Muscle of back (tissue), 11 donors: ENCODE data around the gene PHETA1. TPM values are rescaled to one million over a fixed set of nuclear protein-coding genes. Genes with fewer than 3 reads are reported as not detected.
A peak's percentile ranks its signal among the peaks of the same experiment; 100 is the strongest.
"Not testable (repeated sequence)": the region's sequence is repeated elsewhere in the genome, so short reads cannot be mapped to it uniquely, and the experiment has no call there.

Experiments
- DNase-seq, 3 donors: peaks; one replicate each; pipeline versions ENCODE4 v3.0.0 to v3.0.0-alpha.2; 2013
- polyA plus RNA-seq, 10 donors: library from polyadenylated mRNA; unstranded; fragments of 120-200 nt; gene quantifications; one replicate each; pipeline ENCODE4 v1.2.1, GENCODE V29; 2013; ENCODE audit not compliant: insufficient read length in 10 of 10

Gene PHETA1
- polyA plus RNA-seq, 10 donors = 5.1 to 9.1 (median 7.7) TPM

DNA sequence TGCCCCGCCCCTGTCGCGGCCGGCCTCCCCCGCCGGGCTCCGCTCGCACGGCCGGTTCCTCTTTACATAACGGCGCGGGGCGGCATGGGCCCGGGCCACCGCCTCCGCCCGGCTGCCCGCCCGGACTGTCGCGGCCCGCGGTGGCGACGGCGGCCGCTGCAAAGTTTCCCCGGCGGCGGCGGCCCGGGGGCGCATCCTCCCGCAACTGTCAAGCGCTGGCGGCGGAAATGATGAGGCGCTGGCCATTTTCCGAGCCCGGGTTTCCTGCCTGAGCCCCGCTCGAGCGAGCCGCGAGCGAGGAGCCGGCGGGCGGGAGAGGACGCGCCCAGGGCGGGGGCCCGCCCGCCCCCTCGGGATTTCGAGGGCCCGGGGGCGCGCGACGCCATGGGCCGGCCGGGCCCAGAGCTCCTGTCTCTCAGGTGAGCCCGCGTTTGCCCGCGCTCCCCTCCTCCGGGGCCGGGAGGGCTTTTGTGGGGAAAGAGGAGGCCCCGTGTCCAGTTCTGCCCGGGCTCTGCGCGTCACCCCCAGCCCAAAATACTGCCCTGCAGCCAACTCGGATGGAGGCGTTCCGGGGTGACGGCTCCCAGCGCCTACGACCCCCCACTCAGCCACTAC is 37.1 kb upstream of the PHETA1 start, which contains the start of gene SH2B3:
TSS of gene SH2B3 (plus strand) at position 65 of the 615 bp plus-strand sequence. CDS start 12,223 bp downstream, outside the sequence.
- DNase-seq = peak in 2 of 3 donors; percentile 71 to 82

DNA sequence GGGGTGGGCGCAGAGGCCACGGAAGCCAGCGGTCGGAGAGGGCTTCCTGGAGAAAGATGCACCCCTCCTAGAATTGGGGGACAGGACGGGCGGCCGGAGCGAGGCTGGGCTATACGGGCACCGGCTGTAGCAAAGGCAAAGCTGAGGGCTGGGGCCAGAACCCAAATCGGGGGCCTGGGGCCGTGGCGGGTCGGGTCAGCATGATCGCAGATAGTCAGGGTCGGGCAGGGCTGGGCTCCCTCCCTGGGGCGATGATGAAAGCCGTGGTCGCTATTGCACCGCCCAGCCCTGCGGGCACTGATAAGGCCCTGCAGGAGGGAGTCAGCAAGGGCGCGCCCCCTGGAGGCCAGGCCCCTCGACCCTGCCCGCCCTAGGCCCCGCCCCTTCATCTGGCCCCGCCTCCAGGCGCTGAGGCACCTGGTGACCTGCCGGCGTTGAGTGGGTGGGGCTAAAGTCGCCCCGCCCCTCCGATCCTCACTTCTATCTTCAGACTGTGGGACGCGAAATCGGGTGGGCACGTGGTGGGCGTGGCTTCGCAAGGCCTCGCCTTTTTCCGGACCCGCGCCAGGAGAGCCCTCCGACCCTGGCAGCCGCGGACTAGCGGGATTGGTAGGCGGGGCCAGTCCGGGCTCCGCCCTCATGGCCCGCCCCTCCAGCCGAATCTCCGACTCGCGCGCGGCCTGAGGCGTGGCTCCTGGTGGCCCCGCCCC is 36.4 kb upstream of the PHETA1 start:
- DNase-seq = peak; percentile 89 to 94 (median 89)

DNA sequence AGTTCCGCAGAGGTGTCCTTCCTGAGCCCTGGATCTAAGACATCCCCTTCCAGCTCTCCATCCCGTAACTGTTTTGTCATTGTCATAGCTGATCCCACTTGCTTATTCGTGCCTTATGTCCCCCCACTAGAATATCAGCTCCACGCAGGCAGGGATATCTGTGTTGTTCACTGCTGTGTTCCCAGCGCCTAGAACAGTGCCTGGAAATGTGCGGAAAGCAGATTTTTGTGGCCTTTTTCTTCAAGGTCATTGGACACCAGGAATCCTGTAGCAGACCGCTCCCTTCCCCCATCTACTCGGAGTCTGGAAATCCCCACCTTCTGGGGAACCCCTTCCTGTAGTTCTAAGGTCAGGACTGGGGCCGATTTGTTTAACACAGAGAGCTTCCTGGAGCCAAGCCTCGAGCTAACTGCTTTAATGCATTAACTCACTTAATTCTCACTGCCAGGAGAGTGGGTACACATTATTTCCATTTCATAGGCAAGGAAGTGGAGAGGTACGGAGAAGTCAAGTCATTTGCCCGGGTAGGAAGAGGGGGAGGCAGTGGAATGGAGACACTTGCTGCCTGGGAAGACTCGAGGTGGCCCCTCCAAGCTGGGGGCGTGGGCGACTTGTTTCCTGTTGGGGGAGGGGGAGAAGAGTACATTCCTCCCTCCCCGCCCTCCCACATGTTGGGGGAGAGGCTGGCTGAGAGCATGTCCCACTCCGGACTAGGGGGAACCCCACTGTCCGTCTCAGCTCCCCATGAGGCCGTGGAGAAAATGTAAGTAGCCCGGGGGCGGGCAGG is 35.7 kb upstream of the PHETA1 start:
- peak in 1 of 3 donors; percentile 68 for DNase-seq

DNA sequence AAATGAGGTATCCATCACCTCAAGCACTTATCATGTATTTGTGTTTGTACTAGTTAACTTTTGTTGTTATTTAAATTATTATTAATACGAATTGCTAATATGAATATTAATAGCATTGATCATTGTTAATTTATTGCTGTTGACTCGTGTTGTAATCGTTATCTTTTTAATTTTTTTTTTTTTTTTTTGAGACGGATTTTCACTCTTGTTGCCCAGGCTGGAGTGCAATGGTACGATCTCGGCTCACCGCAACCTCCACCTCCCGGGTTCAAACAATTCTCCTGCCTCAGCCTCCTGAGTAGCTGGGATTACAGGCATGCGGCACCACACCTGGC is 33.6 kb upstream of the PHETA1 start:
- DNase-seq = not testable (repeated sequence)

DNA sequence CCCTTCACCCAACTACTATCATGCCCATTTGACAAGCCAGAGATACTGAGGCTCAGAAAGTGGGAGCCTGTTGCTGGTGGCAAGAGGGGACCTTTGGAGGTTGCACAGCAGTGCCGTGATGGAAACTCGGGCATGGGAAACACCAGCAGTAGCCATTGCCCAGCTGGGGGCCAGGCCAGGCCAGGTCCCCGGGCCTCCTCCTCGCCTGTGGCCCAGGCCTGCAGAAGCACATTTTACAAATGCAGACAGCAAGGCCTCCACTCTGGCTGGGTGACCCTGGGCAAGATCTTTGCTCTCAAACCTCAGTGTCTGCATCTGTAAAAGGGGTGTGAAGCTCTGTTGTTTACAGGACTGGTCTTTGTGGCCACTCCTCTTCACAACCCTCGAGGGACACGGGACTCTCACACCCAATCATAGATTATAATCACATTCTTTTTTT is 32.3 kb upstream of the PHETA1 start:
- no peak for DNase-seq

DNA sequence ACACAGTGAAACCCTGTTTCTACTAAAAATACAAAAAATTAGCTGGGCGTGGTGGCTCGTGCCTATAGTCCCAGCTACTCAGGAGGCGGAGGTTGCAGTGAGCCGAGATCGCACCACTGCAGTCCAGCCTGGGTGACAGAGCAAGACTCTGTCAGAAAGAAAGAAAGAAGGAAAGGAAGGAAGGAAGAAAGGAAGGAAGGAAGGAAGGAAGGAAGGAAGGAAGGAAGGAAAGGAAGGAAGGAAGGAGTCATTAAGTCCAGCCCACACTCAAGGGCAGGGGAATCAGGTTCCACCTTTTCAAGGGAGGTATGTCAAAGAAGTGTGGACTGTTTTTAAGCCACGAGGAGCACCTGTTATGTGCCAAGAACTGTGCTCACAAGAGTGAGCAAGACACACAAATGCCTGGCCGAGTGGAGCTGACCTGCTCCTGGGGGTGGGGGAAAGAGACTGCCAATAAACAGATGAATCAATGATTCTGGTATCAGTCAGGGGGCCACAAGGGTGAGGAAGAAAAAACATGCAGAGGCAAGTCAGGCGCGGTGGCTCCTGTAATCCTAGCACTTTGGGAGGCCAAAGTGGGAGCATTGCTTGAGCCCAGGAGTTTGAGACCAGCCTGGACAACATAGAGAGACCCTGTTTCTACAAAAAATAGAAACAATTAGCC is 31.0 kb upstream of the PHETA1 start:
- not testable (repeated sequence) for DNase-seq

DNA sequence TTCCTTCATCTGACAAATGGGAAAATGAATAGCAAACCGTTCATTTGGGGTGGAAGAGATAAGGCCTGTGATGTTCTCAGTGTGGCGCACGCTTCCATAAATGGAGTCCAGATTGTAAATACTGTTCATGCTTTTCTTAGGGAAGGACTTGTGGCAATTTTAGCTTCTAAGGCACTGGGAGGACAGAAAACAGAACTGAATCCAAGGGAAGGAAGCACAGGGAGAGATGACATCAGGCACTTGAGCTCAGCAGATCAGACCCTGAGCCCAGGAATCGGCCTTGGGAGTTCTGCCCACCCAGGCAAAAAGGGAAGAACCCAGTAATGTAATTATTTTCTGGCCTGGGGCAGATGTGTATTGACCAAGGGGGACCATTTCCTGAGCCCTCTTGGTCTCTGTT is 29.6 kb upstream of the PHETA1 start:
- DNase-seq = peak in 1 of 3 donors; percentile 46

DNA sequence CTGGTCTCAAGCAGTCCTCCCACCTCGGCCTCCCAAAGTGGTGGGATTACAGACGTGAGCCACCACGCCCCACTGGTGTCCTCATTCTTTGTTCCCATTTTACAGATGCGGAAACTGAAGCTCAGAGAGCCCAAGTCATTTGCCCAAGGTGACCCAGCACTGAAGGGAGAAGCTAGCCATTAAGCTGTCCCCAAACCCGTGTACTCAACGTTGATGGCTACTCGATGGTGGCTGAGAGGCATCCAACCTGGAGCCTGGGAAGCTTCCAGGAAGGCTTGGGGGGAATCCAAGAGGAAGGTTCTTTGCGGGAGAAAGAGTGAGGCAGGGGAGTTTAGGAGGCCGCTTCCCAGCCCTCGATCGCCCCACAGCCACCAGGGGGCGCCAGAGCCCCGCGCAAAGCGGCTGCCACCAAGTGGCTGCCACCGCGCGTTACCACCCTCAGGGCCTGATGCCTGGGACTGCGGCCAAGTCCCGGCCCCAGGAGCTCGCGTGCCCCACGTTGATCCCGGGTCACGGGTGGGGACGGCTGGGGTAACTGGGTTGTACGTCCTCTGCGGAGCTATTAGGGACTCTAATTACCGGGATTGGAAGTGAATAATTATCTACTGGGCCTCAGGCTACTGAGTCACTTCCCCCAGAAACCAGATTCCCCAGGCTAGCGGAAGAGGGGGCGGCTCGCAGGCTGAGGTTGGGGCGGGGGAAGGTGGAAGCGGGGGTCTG is 28.0 kb upstream of the PHETA1 start:
- peak; percentile 66 to 92 (median 83) for DNase-seq

DNA sequence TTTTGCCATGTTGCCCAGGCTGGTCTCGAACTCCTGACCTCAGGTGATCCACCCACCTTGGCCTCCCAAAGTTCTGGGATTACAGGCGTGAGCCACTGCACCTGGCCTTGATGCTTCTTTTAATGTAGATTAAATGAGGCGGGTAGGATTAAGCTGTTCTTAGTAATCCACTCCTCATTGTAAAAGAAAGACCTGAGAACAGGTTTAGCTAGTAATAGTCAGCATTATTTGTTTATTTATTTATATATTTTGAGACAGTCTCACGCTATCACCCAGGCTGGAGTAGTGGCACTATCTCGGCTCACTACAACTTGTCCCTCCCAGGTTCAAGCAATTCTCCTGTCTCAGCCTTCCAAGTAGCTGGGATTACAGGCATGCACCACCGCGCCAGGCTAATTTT is 27.4 kb upstream of the PHETA1 start:
- not testable (repeated sequence) for DNase-seq

DNA sequence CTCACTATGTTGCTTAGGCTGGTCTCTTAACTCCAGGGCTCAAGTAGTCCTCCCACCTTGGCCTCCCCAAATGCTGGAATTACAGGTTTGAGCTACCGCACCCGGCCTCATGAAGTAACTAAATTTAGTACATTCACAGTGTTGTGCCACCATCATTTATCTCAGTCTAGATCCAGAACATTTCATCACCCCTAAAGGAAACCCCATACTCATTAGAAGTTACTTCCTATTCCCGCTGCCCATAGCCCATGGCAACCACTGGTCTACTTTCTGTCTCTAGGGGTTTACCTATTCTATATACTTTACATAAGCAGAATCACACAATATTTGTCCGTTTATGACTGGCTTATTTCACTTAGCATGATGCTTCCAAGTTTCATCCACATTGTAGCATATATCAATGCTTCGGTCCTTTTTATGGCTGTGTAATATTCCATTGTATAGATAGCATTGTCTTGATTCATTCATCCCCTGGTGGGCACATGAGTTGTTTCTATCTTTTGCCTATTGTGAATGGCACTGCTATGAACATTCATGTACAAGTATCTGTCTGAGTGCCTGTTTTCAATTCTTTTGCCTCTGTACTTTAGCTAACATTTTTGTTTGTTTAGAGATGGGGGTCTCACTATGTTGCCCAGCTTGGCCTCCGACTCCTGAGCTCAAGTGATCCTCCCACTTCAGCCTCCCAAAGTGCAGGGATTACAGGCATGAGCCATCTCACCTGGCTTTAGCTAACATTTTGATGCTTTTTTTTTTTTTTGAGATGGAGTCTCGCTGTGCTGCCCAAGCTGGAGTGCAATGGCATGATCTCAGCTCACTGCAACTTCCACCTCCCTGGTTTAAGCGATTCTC is 26.7 kb upstream of the PHETA1 start:
- no peak for DNase-seq

DNA sequence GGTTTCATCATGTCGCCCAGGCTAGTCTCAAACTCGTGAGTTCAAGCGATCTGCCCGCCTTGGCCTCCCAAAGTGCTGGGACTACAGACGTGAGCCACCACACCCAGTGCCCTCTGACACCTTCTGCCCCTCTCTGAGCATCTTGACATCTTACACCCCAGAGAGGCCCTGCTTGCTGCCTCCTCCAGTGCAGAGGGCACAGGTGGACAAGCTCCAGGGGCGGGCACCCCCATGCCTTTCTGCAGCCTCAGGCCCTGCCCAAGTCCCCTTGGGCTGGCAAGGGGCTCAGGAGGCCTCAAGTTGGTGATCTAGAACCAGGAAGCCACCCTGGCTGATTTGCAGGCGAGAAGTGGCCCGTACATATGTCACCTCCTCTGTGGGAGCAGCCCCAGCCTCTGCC is 25.6 kb upstream of the PHETA1 start:
- DNase-seq = no peak

DNA sequence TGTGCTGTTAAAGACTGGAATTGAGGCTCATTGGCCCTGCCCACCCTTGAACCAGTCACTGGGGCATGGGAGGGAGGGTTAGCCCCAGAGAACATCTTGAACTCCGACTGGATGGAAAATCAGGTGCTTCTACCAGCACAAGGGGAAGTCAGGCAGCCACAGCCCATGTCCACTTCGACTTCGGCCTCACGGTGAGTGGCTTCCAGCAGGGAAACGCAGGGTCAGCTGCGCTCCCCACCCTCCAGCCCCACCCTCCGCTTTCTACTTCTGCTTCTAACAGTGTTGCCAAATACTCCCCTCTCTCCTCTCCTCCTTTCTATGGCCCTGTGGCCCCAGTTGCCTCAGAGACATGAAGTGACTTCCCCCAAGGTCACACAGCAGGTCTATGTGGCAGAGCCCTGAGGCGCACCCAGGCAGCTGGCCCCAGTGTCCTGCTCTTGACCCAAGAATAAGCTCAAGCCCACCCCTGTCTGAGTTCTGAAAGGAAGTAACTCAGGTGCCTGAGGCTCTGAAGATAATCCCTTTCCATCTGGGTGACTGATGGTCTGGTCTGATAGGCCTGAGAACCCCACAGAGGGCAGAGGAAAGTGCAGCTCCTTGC is 24.9 kb upstream of the PHETA1 start:
- peak in 1 of 3 donors; percentile 21 for DNase-seq

DNA sequence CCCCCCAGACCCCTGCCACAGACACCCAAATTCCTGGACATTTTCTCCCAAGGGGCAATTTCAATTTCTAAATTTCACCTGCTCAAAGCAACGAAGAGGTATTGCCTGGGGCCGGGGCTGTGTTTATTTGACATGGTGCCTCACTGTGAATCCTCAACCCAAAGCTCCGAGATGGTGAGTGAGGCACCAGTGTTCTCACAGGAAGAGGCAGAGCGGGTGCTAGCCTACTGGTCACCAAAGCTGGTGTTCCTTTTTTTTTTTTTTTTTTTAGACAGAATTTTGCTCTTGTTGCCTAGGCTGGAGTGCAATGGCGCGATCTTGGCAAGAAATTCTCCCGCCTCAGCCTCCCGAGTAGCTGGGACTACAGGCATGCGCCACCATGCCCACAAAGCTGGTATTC is 22.0 kb upstream of the PHETA1 start:
- no peak for DNase-seq

DNA sequence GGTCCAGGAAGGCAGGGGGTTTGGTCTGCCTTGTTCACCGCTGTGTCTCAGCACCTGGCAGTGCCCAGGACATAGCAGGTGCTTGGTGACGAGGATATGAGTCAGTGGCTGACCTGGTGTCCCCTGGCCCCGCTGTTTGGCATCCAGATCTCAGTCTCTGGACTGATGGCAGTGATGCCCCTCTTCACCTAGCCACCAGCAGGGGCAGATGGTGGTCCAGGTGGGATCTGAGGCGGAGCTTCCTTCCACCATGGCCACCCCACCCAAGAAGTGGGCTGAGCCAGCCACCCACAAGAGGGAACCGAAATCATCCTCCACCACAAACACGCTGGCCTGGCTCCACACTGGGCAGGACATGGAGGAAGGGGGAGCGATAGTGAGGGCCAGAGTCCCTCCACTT is 20.7 kb upstream of the PHETA1 start:
- DNase-seq = no peak

DNA sequence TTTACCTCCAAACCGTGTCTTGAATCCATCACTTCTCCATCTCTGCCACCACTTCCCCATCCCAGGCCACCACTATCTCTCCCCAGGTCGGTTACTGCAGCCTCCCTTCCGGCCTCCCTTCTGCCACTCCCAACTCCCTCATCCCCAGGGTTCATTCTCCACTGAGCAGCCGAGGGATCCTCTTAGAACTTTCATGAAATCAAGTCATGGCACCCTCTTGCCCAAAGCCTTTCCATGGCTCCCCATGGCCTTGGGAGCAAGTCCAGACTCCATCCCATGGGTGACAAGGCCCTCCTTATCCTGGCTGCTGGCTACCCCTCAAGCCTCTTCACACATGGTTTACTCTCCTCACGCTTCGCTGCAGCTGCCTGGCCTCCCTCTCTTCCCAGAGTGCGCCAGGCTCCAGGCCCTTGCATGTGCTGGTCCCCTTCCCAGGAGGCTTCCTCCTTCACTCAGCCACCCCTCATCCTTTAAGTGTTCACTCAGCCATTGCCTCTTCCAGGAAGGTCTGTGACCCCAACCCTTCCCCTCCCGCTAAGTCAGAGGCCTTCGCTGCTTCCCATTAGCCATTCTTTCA is 18.9 kb upstream of the PHETA1 start:
- no peak for DNase-seq

DNA sequence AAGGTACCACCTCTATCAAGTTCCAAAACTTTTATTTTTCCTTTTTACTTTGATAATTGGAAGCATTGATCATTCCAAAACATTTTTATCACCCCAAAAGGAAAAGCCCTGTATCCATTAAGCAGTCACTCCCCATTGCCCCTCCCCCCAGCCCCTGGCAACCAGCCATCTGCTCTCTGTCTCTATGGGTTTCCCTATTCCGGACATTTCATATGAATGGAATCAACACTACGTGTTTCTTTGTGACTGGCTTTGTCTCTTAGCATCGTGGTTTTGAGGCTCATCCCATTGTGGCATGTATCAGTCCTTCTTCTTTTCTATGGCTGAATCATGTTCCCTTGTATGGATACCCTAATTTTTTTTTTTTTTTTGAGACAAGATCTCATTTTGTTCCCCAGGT is 18.0 kb upstream of the PHETA1 start:
- DNase-seq = no peak

DNA sequence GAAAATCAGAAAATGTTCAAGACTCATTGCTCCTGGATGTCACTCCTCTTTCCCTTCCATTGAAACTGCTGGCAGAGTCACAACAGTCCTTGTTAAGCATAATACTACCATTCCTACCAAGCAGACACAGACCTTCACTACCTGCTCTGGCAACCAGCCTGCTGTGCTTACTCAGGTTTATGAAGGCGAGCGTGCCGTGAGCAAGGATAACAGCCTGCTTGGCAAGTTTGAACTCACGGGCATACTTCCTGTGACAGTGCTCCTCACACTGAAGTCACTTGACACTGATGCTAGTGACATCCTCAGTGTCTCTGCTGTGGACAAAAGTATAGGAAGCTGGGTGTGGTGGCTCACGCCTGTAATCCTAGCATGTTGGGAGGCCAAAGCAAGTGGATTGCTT is 15.7 kb upstream of the PHETA1 start:
- DNase-seq = no peak

DNA sequence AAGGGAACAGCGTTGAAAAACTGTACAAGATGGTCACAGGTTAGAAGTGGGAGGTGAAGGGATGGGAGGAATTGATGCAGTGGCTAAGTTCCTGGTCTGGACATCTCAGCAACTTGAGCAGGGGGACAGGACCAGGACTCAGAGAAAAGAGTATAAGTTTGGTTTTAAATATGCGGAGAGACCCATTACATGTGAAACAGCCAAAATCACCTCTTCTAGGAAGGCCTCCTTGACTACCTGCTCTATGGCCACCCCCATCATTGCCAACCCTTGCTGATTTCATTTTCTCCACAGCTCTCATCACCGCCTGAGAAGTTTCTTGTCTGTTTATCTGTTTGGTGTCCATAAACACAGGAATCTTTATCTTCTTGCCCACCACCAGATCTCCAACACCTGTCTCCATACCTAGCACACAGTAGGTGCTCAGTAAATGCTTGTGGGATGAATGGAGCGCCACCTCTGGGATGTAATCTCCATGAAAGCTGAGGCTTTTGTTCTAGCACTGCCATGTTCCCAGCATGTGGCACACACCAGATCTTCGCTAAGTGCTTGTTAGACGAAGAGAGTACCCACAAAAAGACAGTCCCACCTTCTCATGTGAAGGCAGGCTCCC is 11.2 kb upstream of the PHETA1 start:
- DNase-seq = no peak

DNA sequence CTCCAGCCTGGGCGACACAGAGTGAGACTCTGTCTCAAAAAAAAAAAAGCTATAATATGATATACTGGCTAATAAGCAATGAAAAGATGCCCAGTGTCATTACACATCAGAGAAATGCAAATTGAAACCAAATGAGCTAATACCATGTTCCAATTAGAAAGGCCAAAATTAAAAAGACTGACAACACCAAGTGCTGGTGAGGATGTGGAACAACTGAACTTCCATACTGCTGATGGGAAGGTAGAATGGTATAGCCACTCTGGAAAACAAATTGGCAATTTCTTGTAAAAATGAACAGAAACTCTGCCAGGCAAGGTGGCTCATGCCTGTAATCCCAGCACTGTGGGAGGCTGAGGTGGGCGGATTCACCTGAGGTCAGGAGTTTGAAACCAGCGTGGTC is 8.5 kb upstream of the PHETA1 start:
- DNase-seq = no peak
